Fibroblast of lung (primary cell): ENCODE data around the gene ATP11A. TPM values are rescaled to one million over a fixed set of nuclear protein-coding genes. Genes with fewer than 3 reads are reported as not detected.

Experiments used
- DNase-seq, 2 donors: peaks; one replicate each; pipeline versions ENCODE4 v3.0.0 to v3.0.0-alpha.2; 2010; ENCODE audit warnings: low read depth in 2 of 2
- H2AFZ ChIP-seq: 2 replicates; pipeline ENCODE4 v1.5.1; 2012; ENCODE audit warnings: low read length, control low read depth, inconsistent platforms
- H3K27ac ChIP-seq: 2 replicates; pipeline ENCODE4 v1.5.1; 2011; ENCODE audit warnings: low read length, control low read depth; ENCODE audit not compliant: insufficient read depth
- H3K27me3 ChIP-seq: 2 replicates; pipeline ENCODE4 v1.5.1; 2011; ENCODE audit warnings: mild to moderate bottlenecking, low read length; ENCODE audit not compliant: control insufficient read depth, insufficient read depth
- H3K36me3 ChIP-seq: 2 replicates; pipeline ENCODE4 v1.5.1; 2011; ENCODE audit warnings: low read length; ENCODE audit not compliant: control insufficient read depth, insufficient read depth
- H3K4me1 ChIP-seq: 2 replicates; pipeline ENCODE4 v1.5.1; 2011; ENCODE audit warnings: low read length; ENCODE audit not compliant: control insufficient read depth, insufficient read depth; ENCODE audit errors: extremely low read depth
- H3K4me2 ChIP-seq: 2 replicates; pipeline ENCODE4 v1.5.1; 2011; ENCODE audit warnings: low read length, control low read depth; ENCODE audit not compliant: insufficient read depth; ENCODE audit errors: extremely low read depth
- H3K4me3 ChIP-seq, 4 experiments: fragments of 200-600 bp in 1 of 4; sonication (generic) in 1 of 4; replicated peaks in 1 of 4; 2 replicates each; pipeline ENCODE4 v1.5.1; 2011 to 2016; ENCODE audit warnings: low read length in 4 of 4, low read depth in 3 of 4, mild to moderate bottlenecking in 3 of 4, control low read depth in 2 of 4, inconsistent platforms in 1 of 4, mixed read lengths in 1 of 4; ENCODE audit not compliant: insufficient read depth in 1 of 4; ENCODE audit errors: control extremely low read depth in 1 of 4
- H3K79me2 ChIP-seq: 2 replicates; pipeline ENCODE4 v1.5.1; 2012; ENCODE audit warnings: mild to moderate bottlenecking, low read length, inconsistent platforms; ENCODE audit not compliant: control insufficient read depth, insufficient read depth
- H3K9ac ChIP-seq: 2 replicates; pipeline ENCODE4 v1.5.1; 2011; ENCODE audit warnings: mild to moderate bottlenecking, low read length, control low read depth; ENCODE audit not compliant: insufficient read depth
- H3K9me3 ChIP-seq: 2 replicates; pipeline ENCODE4 v1.5.1; 2012; ENCODE audit warnings: low read depth, low read length; ENCODE audit not compliant: control insufficient read depth, insufficient read depth
- H4K20me1 ChIP-seq: 2 replicates; pipeline ENCODE4 v1.5.1; 2011; ENCODE audit warnings: low read length; ENCODE audit not compliant: control insufficient read depth, insufficient read depth; ENCODE audit errors: extremely low read depth
- CTCF ChIP-seq, 2 donors: IDR thresholded peaks in 1 of 2; conservative IDR thresholded peaks in 1 of 2; 1 replicate in 1 of 2; 2 replicates in 1 of 2; pipeline ENCODE4 v1.5.1; 2011 to 2012; ENCODE audit warnings: low read length in 2 of 2, control low read depth in 1 of 2, inconsistent platforms in 1 of 2, low read depth in 1 of 2, mild to moderate bottlenecking in 1 of 2
- EZH2 ChIP-seq: IDR thresholded peaks from 2 replicates; pipeline ENCODE4 v1.5.1; 2012; ENCODE audit warnings: low read length, control low read depth, mild to moderate bottlenecking; ENCODE audit errors: missing control alignments
- polyA plus RNA-seq, 2 donors: library from polyadenylated mRNA; depleted of rRNA in 1 of 2; stranded (reverse) in 1 of 2; unstranded in 1 of 2; fragments of >200 nt; gene quantifications; 2 replicates each; pipeline ENCODE4 v1.2.1, GENCODE V29; 2011 to 2012; ENCODE audit warnings: missing spikeins in 1 of 2
- total RNA-seq: library from RNA; depleted of rRNA; stranded (reverse); fragments of >200 nt; gene quantifications from 2 replicates; pipeline ENCODE4 v1.2.1, GENCODE V29; 2014

ATP11A gene
- total and polyA plus RNA-seq, 2 donors (not counting 1 experiment from before 2014, with no cell fraction given), result 2.3 to 7.8 TPM

- H3K4me3 ChIP-seq, result no peak overlapping the region
- no peaks in the 10 kb centered on the region for H3K36me3 ChIP-seq
- no peaks in the 10 kb centered on the region for H4K20me1 ChIP-seq
- no peak overlapping the region for H3K9ac ChIP-seq
- H3K27ac ChIP-seq, result no peak overlapping the region
- no peaks in the 10 kb centered on the region for H3K9me3 ChIP-seq
- no peaks in the 10 kb centered on the region for H3K4me1 ChIP-seq
- no peak for DNase-seq
- no peaks in the 10 kb centered on the region for H3K79me2 ChIP-seq
- no peaks in the 10 kb centered on the region for H3K27me3 ChIP-seq
- no peak for TF ChIP-seq EZH2
- TF ChIP-seq CTCF (conservative IDR thresholded peaks at IDR 0.05 in 1 of 2, IDR thresholded peaks at IDR 0.05 in 1 of 2; ENCODE audit: low read depth in 1 of 2, low read length in 2 of 2), result no peak
- no peak overlapping the region for H3K4me2 ChIP-seq
- H2AFZ ChIP-seq, result no peak overlapping the region
These were observed 42.1 kb downstream of the ATP11A start for GRCh38 chr13:112731667-112732616.

- Histone ChIP-seq H4K20me1 (no peaks in the 10 kb centered on the region), H3K27ac (no peak overlapping the region), H3K36me3 (no peaks in the 10 kb centered on the region), H3K27me3 (no peaks in the 10 kb centered on the region), H2AFZ (no peak overlapping the region), H3K79me2 (no peaks in the 10 kb centered on the region), H3K4me3 (no peak overlapping the region), H3K4me2 (no peak overlapping the region), H3K9me3 (no peaks in the 10 kb centered on the region), H3K4me1 (no peaks in the 10 kb centered on the region), H3K9ac (no peak overlapping the region)
- no peak for DNase-seq
- TF ChIP-seq EZH2 (no peak), CTCF (conservative IDR thresholded peaks at IDR 0.05 in 1 of 2, IDR thresholded peaks at IDR 0.05 in 1 of 2; ENCODE audit: low read depth in 1 of 2, low read length in 2 of 2) (no peak)
These were observed 42.8 kb downstream of the ATP11A start for GRCh38 chr13:112732679-112733078.

GRCh38 chr13:112733112-112733511 lies 43.3 kb downstream of the ATP11A start:
- no peak overlapping the region for H3K9ac ChIP-seq
- no peak overlapping the region for H3K4me3 ChIP-seq
- no peak overlapping the region for H3K4me2 ChIP-seq
- TF ChIP-seq CTCF (conservative IDR thresholded peaks at IDR 0.05 in 1 of 2, IDR thresholded peaks at IDR 0.05 in 1 of 2; ENCODE audit: low read depth in 1 of 2, low read length in 2 of 2) (no peak), EZH2 (no peak)
- H3K9me3 ChIP-seq, result no peaks in the 10 kb centered on the region
- H3K27me3 ChIP-seq, result no peaks in the 10 kb centered on the region
- H3K27ac ChIP-seq, result no peak overlapping the region
- H4K20me1 ChIP-seq, result no peaks in the 10 kb centered on the region
- DNase-seq, result no peak
- H3K36me3 ChIP-seq, result no peaks in the 10 kb centered on the region
- H3K4me1 ChIP-seq, result no peaks in the 10 kb centered on the region
- H3K79me2 ChIP-seq, result no peaks in the 10 kb centered on the region
- H2AFZ ChIP-seq, result no peak overlapping the region
